Brain microvascular endothelial cell (primary cell): ENCODE measurements around the gene TNFSF11.

Experiments used
- DNase-seq: peaks from one replicate; pipeline ENCODE4 v3.0.0-alpha.2; 2020
- H3K27ac ChIP-seq: fragments of 250-450 bp; sonication (Bioruptor Pico); 2 replicates; pipeline ENCODE4 v1.5.1; 2020; ENCODE audit warnings: mild to moderate bottlenecking, moderate library complexity
- H3K27me3 ChIP-seq: fragments of 250-450 bp; sonication (Bioruptor Pico); replicated peaks from 2 replicates; pipeline ENCODE4 v1.5.1; 2020; ENCODE audit warnings: mild to moderate bottlenecking
- H3K36me3 ChIP-seq: fragments of 250-450 bp; sonication (Bioruptor Pico); replicated peaks from 2 replicates; pipeline ENCODE4 v1.5.1; 2020; ENCODE audit warnings: mild to moderate bottlenecking
- H3K4me3 ChIP-seq: 2 replicates; pipeline ENCODE4 v1.5.1; 2011; ENCODE audit warnings: low read depth, mild to moderate bottlenecking, control low read depth, low read length, moderate library complexity
- in situ Hi-C: cut with HindIII; loops from 2 replicates; pipeline ENCODE4 v1.10.0; 2017; ENCODE audit warnings: low sequenced_read_pairs, low pct_ligation_motif_present
- TF ChIP-seq, protein P1 (sequence below): IDR thresholded peaks from 2 replicates; pipeline ENCODE4 v1.5.1; 2011; ENCODE audit warnings: low read depth, mild to moderate bottlenecking, moderate library complexity, low read length, control low read depth, inconsistent platforms; ENCODE audit errors: missing control alignments

The TNFSF11 gene

DNA sequence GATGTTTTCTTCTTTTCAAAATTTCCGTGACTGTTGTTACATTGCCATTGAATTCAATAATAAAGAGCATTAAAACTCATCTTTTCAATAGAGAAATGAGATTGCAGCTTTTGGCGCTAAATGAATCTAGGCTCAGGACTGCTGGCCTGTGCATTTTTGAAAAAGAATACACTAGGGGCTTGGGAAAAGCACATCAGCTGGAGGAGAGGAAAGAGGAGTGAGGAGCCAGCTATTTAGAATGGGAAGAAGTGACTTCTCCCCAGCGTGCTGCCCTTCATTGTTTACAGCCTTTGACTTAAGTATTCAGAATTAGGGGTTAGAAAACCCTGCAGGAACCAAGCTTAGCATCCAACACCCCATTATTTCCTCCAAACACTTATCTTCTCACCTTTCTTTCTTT lies 43.3 kb downstream of the TNFSF11 start:
- in situ Hi-C loops, result no loop called here
- H3K27me3 ChIP-seq, result no peaks in the 10 kb centered on the region
- H3K4me3 ChIP-seq, result no peak overlapping the region
- H3K36me3 ChIP-seq, result no peaks in the 10 kb centered on the region
- H3K27ac ChIP-seq, result no peak overlapping the region
- no peak for DNase-seq
- TF ChIP-seq, protein P1, sequence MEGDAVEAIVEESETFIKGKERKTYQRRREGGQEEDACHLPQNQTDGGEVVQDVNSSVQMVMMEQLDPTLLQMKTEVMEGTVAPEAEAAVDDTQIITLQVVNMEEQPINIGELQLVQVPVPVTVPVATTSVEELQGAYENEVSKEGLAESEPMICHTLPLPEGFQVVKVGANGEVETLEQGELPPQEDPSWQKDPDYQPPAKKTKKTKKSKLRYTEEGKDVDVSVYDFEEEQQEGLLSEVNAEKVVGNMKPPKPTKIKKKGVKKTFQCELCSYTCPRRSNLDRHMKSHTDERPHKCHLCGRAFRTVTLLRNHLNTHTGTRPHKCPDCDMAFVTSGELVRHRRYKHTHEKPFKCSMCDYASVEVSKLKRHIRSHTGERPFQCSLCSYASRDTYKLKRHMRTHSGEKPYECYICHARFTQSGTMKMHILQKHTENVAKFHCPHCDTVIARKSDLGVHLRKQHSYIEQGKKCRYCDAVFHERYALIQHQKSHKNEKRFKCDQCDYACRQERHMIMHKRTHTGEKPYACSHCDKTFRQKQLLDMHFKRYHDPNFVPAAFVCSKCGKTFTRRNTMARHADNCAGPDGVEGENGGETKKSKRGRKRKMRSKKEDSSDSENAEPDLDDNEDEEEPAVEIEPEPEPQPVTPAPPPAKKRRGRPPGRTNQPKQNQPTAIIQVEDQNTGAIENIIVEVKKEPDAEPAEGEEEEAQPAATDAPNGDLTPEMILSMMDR, result no peak

DNA sequence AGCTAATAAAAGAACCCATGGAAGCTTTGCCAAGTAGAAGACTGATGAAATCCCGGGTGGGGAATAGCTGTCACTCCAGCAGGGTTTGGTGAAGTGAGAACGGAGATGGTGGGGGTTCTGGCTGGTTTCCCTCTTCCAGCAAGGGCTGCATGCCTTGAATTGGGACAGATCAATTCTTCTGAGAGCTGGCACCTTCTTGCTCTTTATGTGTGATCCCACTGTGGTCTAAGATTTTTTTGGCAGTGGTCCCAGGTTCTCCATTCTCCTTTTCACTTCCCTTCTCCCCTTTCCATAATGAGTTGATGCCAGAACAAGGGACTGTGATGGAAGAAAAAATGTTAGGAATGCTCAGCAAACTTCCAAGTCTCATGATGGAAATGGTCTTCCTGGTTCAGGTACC lies 50.0 kb downstream of the TNFSF11 start:
- no peak overlapping the region for H3K27ac ChIP-seq
- H3K27me3 ChIP-seq, result no peaks in the 10 kb centered on the region
- no peak for DNase-seq
- in situ Hi-C loops, result no loop called here
- TF ChIP-seq, protein P1, result no peak
- no peaks in the 10 kb centered on the region for H3K36me3 ChIP-seq
- H3K4me3 ChIP-seq, result no peak overlapping the region

GRCh38 chr13:42625611-42626010 lies 51.7 kb downstream of the TNFSF11 start:
- TF ChIP-seq, protein P1, result no peak
- in situ Hi-C loops, result no loop called here
- Histone ChIP-seq H3K27me3 (no peaks in the 10 kb centered on the region), H3K36me3 (no peaks in the 10 kb centered on the region), H3K4me3 (no peak overlapping the region), H3K27ac (no peak overlapping the region)
- DNase-seq, result no peak

DNA sequence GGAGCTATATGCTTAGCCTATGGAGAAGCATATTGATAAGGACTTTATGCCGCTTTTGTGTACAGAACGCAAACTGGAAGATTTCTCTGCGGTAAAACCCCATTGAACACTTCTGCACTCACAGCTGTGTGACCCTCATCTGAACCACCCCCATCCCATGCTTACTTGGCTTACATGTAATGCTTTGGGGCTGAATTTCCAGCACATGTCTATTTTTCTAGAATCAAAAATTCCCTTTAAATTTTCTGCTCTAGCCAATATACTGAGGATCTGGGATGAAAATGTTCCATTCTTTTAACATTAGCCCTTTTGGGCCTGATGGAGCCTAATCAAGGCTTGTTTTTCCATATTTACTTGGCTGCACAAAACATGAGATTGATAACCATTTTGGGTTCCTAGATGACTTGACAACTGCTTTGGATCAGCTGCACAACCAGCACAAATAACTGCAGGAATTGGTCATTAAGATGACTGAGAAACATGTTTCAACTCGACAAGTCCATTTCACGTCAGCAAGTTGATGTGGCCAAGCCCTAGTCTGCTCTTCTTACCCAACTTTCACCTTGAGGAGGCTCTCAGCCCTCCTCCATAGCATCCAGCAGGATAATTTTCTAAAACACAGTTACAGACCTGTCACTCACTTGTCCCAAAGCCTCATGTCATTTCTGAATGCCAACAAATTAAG lies 52.4 kb downstream of the TNFSF11 start:
- Histone ChIP-seq H3K4me3 (no peak overlapping the region), H3K27ac (no peak overlapping the region), H3K27me3 (no peaks in the 10 kb centered on the region), H3K36me3 (no peaks in the 10 kb centered on the region)
- no peak for DNase-seq
- TF ChIP-seq, protein P1, result no peak
- in situ Hi-C loops, result no loop called here

DNA sequence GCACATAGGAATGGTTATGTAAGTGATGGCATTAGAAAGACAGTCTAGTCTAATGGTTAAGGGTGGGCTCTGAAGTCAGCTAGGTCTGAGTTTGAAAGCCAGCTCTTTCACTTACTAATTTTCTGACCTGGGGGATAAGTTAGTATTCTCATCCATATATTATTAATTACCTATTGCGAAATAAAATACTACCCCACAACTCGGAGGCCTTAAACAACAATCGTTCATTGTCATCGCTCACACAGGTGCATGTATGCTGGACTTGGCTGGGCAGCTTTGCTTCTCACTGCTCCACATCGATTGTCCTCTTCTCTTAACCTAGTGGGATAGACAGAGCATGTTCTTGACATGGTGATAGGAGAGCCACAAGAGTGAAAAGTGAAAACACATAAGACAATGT lies 54.7 kb downstream of the TNFSF11 start:
- Histone ChIP-seq H3K36me3 (no peaks in the 10 kb centered on the region), H3K27me3 (no peaks in the 10 kb centered on the region), H3K27ac (no peak overlapping the region), H3K4me3 (no peak overlapping the region)
- DNase-seq, result no peak
- TF ChIP-seq, protein P1, result no peak
- in situ Hi-C loops, result no loop called here

DNA sequence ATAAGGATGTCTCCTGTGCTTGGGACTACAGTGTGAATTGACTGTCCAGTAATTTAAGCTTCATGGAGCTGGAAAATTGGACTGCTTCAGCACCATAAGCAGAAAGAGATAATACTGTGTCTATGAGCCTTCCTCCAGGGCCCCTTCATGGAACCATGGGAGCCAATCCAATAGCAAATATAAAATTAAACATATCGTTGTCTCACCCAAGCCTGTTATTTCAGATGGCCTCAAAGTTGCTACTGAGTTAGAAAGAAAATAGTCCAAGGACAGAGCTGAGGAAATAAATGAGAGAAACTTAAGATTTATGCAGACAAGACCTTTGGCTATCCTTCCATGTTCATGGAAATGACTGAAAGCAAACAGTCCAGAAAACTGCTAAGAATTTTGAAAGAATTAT lies 57.2 kb downstream of the TNFSF11 start:
- no peak for DNase-seq
- TF ChIP-seq, protein P1, result no peak
- Histone ChIP-seq H3K4me3 (no peak overlapping the region), H3K36me3 (no peaks in the 10 kb centered on the region), H3K27ac (no peak overlapping the region), H3K27me3 (no peaks in the 10 kb centered on the region)
- in situ Hi-C loops, result no loop called here
